ENCODE data around the gene NAMPT. TPM values are rescaled to one million over a fixed set of nuclear protein-coding genes. Genes with fewer than 3 reads are reported as not detected.

The NAMPT gene
- total RNA-seq, 1 experiment from 2014 or later, result 364 TPM

- peak overlapping the region; percentile 7 for H3K4me3 Mint-ChIP-seq (ENCODE audit: low read depth, unreplicated experiment)
- CTCF ChIA-PET, result interaction anchor here (0.8 to 1.2 kb wide), 2 partner anchors 149 to 315 kb away, joined by 3 read pairs; no protein-coding TSS in a partner anchor
- no peaks in the 10 kb centered on the region for H3K36me3 Mint-ChIP-seq (ENCODE audit: insufficient read depth, unreplicated experiment)
- no peak for DNase-seq
- intact Hi-C loops (cut with micrococcal nuclease; ENCODE audit: unreplicated experiment), result no loop called here
- peaks cover 6% of the 10 kb centered on the region for H3K9me3 Mint-ChIP-seq (ENCODE audit: low read depth, unreplicated experiment)
- H3K27ac Mint-ChIP-seq (ENCODE audit: unreplicated experiment), result peak overlapping the region; percentile 93
- no peak for TF ChIP-seq CTCF (IDR thresholded peaks at IDR 0.05; ENCODE audit: unreplicated experiment)
- H3K27me3 Mint-ChIP-seq (ENCODE audit: unreplicated experiment), result no peaks in the 10 kb centered on the region
- H3K4me1 Mint-ChIP-seq (ENCODE audit: low read depth, unreplicated experiment), result peaks cover 22% of the 10 kb centered on the region
- no TSS peak for BruUV-seq (replicated peaks)
Measured at GRCh38 chr7:106313966-106314365, 29.2 kb upstream of the NAMPT start.

- peak overlapping the region; percentile 93 for H3K27ac Mint-ChIP-seq (ENCODE audit: unreplicated experiment)
Measured at GRCh38 chr7:106313456-106313901, 28.7 kb upstream of the NAMPT start.

DNA sequence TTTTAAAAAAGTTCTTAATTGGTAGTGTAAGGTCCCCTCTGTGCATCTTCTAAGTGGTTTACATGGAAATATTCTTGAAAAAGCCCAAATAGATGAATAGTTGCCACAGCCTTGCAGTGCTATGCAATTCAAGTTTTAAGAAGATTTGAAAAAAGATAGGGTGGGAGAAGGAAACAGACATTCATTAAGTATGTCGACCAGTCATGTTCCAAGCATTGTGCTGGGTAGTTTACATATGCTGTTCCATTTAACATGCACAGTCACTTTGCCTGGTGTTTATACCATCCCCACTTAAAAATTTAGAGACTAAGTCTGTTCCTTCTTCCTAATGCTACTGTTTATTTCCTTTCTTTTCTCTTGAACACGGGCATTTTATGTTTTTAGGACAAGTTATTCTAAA, 28.1 kb upstream of the NAMPT start:
- TF ChIP-seq CTCF (IDR thresholded peaks at IDR 0.05; ENCODE audit: unreplicated experiment), result no peak
- H3K4me1 Mint-ChIP-seq (ENCODE audit: low read depth, unreplicated experiment), result peaks cover 22% of the 10 kb centered on the region
- no peaks in the 10 kb centered on the region for H3K36me3 Mint-ChIP-seq (ENCODE audit: insufficient read depth, unreplicated experiment)
- DNase-seq, result no peak
- CTCF ChIA-PET, result no interaction called here
- H3K27me3 Mint-ChIP-seq (ENCODE audit: unreplicated experiment), result no peaks in the 10 kb centered on the region
- TSS peak; percentile 84 for BruUV-seq (replicated peaks)
- no peak overlapping the region for H3K4me3 Mint-ChIP-seq (ENCODE audit: low read depth, unreplicated experiment)
- H3K27ac Mint-ChIP-seq (ENCODE audit: unreplicated experiment), result peak overlapping the region; percentile 93
- intact Hi-C loops (cut with micrococcal nuclease; ENCODE audit: unreplicated experiment), result no loop called here
- H3K9me3 Mint-ChIP-seq (ENCODE audit: low read depth, unreplicated experiment), result peaks cover 6% of the 10 kb centered on the region

More at GRCh38 chr7:106313456-106313901, 28.7 kb upstream of the NAMPT start:
- H3K27me3 Mint-ChIP-seq (ENCODE audit: unreplicated experiment), result no peaks in the 10 kb centered on the region
- H3K4me3 Mint-ChIP-seq (ENCODE audit: low read depth, unreplicated experiment), result peak overlapping the region; percentile 7
- CTCF ChIA-PET, result interaction anchor here (0.8 to 1.2 kb wide), 2 partner anchors 149 to 316 kb away, joined by 3 read pairs; no protein-coding TSS in a partner anchor
- no TSS peak for BruUV-seq (replicated peaks)
- DNase-seq, result peak; percentile 23
- TF ChIP-seq CTCF (IDR thresholded peaks at IDR 0.05; ENCODE audit: unreplicated experiment), result no peak
- H3K36me3 Mint-ChIP-seq (ENCODE audit: insufficient read depth, unreplicated experiment), result no peaks in the 10 kb centered on the region
- peaks cover 6% of the 10 kb centered on the region for H3K9me3 Mint-ChIP-seq (ENCODE audit: low read depth, unreplicated experiment)
- intact Hi-C loops (cut with micrococcal nuclease; ENCODE audit: unreplicated experiment), result no loop called here
- H3K4me1 Mint-ChIP-seq (ENCODE audit: low read depth, unreplicated experiment), result peaks cover 22% of the 10 kb centered on the region

- H3K27ac Mint-ChIP-seq (ENCODE audit: unreplicated experiment), result no peak overlapping the region
- no peak overlapping the region for H3K4me3 Mint-ChIP-seq (ENCODE audit: low read depth, unreplicated experiment)
- intact Hi-C loops (cut with micrococcal nuclease; ENCODE audit: unreplicated experiment), result no loop called here
- no peak for DNase-seq
- H3K36me3 Mint-ChIP-seq (ENCODE audit: insufficient read depth, unreplicated experiment), result no peaks in the 10 kb centered on the region
- CTCF ChIA-PET, result no interaction called here
- no TSS peak for BruUV-seq (replicated peaks)
- H3K27me3 Mint-ChIP-seq (ENCODE audit: unreplicated experiment), result no peaks in the 10 kb centered on the region
- H3K4me1 Mint-ChIP-seq (ENCODE audit: low read depth, unreplicated experiment), result peaks cover 22% of the 10 kb centered on the region
- H3K9me3 Mint-ChIP-seq (ENCODE audit: low read depth, unreplicated experiment), result peaks cover 6% of the 10 kb centered on the region
- TF ChIP-seq CTCF (IDR thresholded peaks at IDR 0.05; ENCODE audit: unreplicated experiment), result no peak
Measured at GRCh38 chr7:106312099-106312871, 27.5 kb upstream of the NAMPT start.

All from Calu3 (cell line).